ENCODE results near the gene CORO1C. TPM values are rescaled to one million over a fixed set of nuclear protein-coding genes. Genes with fewer than 3 reads are reported as not detected.

The CORO1C gene
- polyA plus RNA-seq, 2 of the 4 experiments (the other 2 are of a cell fraction): 166 to 245 TPM

- no peak for TF ChIP-seq RFX5 (IDR thresholded peaks at IDR 0.05)
- no peak for TF ChIP-seq PHF8 (IDR thresholded peaks at IDR 0.05; ENCODE audit: borderline replicate concordance, low read depth)
- no peak for TF ChIP-seq FOSB (CRISPR knock-in tag; IDR thresholded peaks at IDR 0.05)
- TF ChIP-seq TP53 (CRISPR knock-in tag; IDR thresholded peaks at IDR 0.05): no peak
- TF ChIP-seq CTCF (IDR thresholded peaks at IDR 0.05): no peak
- TF ChIP-seq BCL3 (IDR thresholded peaks at IDR 0.05): no peak
Observed at GRCh38 chr12:108685469-108686260, 45.7 kb downstream of the CORO1C start (continued).

- H3K27ac ChIP-seq: 0 out of 6 replicates have a peak overlapping the region, but pooled peaks of 1 of the 2 experiments have one; percentile 25
- ChIA-PET POLR2A (no interaction called here), CTCF (interaction anchor here (13.5 kb wide), 1 partner anchor 19 kb away, joined by 127 read pairs; no protein-coding TSS in a partner anchor)
- ATAC-seq (peak in 1 of 2 experiments; percentile 16; a peak in 1 of 6 replicates), FAIRE-seq (no peak), DNase-seq (ENCODE audit: low read depth in 1 of 2, low spot score in 1 of 2) (no peak)
- WGBS (ENCODE audit: missing lambda C conversion rate): 52% methylated on average over 4 of the region's 4 CpGs
- peak overlapping the region; percentile 26 for H3K4me2 ChIP-seq
- peaks cover 50% of the 10 kb centered on the region for H3K4me1 ChIP-seq
- no peaks in the 10 kb centered on the region for H3K9me3 ChIP-seq
- no peak for TF ChIP-seq ZNF302 (CRISPR knock-in tag; IDR thresholded peaks at IDR 0.05)
- no peak for TF ChIP-seq EHMT2 (IDR thresholded peaks at IDR 0.05; ENCODE audit: low read depth)
- no peak for TF ChIP-seq NR3C1 (IDR thresholded peaks at IDR 0.05)
- no peak for TF ChIP-seq PHF8 (IDR thresholded peaks at IDR 0.05; ENCODE audit: borderline replicate concordance, low read depth)
- TF ChIP-seq ELK1 (IDR thresholded peaks at IDR 0.05; ENCODE audit: low read depth, low read length): no peak
- TF ChIP-seq BHLHE40 (IDR thresholded peaks at IDR 0.05; ENCODE audit: low read depth, low read length): no peak
- TF ChIP-seq HDAC2 (IDR thresholded peaks at IDR 0.05): no peak
- no peak for TF ChIP-seq KDM1A (IDR thresholded peaks at IDR 0.05; ENCODE audit: low read depth)
- no peak for TF ChIP-seq HEYL (CRISPR knock-in tag; IDR thresholded peaks at IDR 0.05)
- TF ChIP-seq HOXB5 (CRISPR knock-in tag; IDR thresholded peaks at IDR 0.05): no peak
- H3K4me3 ChIP-seq: no peak overlapping the region
Observed at GRCh38 chr12:108683906-108684556, 47.3 kb downstream of the CORO1C start.

- Histone ChIP-seq H3K4me1 (peaks cover 41% of the 10 kb centered on the region), H3K4me2 (no peak overlapping the region), H3K4me3 (no peak overlapping the region), H3K9me3 (no peaks in the 10 kb centered on the region), H3K27ac (no peak overlapping the region)
- TF ChIP-seq RFX5 (IDR thresholded peaks at IDR 0.05) (no peak), MYC (IDR thresholded peaks at IDR 0.05; ENCODE audit: borderline replicate concordance, low read length) (no peak), PHF8 (IDR thresholded peaks at IDR 0.05; ENCODE audit: borderline replicate concordance, low read depth) (no peak), CHD4 (IDR thresholded peaks at IDR 0.05; ENCODE audit: borderline replicate concordance) (no peak), HDAC2 (IDR thresholded peaks at IDR 0.05) (no peak), MAZ (IDR thresholded peaks at IDR 0.05; ENCODE audit: borderline replicate concordance, low read depth, low read length) (no peak), JUN (IDR thresholded peaks at IDR 0.05) (no peak), GATA3 (IDR thresholded peaks at IDR 0.05; ENCODE audit: borderline replicate concordance) (no peak), PBX3 (IDR thresholded peaks at IDR 0.05) (no peak), EP300 (IDR thresholded peaks at IDR 0.05) (no peak), RAD21 (conservative IDR thresholded peaks at IDR 0.05 in 1 of 2, IDR thresholded peaks at IDR 0.05 in 1 of 2) (no peak), NFE2L2 (conservative IDR thresholded peaks at IDR 0.05; ENCODE audit: low read length) (no peak), CBX8 (IDR thresholded peaks at IDR 0.05) (no peak)
- no peak for FAIRE-seq
- ChIA-PET POLR2A (no interaction called here), CTCF (interaction anchor here (2.7 to 6.2 kb wide), 2 partner anchors 17 to 123 kb away, joined by 14 to 38 read pairs; no protein-coding TSS in a partner anchor)
- no peak for DNase-seq (ENCODE audit: low read depth in 1 of 2, low spot score in 1 of 2)
- ATAC-seq: no peak
- WGBS (ENCODE audit: missing lambda C conversion rate): 92% methylated on average over 1 of the region's 1 CpG
Observed at GRCh38 chr12:108681317-108681716, 50.0 kb downstream of the CORO1C start.
